K562 (cell line): Measurements from ENCODE around the gene MED13L.

Source experiments
- EZH2 ChIP-seq: IDR thresholded peaks from 2 replicates; pipeline ENCODE4 v1.6.1; 2012; ENCODE audit warnings: low read depth, mild to moderate bottlenecking, inconsistent platforms, low read length, borderline replicate concordance
- SP2 ChIP-seq: IDR thresholded peaks from 2 replicates; pipeline ENCODE4 v1.6.1; 2011; ENCODE audit warnings: mild to moderate bottlenecking, low read depth, low read length, moderate library complexity; ENCODE audit not compliant: poor library complexity, severe bottlenecking; ENCODE audit errors: extremely low read depth

DNA sequence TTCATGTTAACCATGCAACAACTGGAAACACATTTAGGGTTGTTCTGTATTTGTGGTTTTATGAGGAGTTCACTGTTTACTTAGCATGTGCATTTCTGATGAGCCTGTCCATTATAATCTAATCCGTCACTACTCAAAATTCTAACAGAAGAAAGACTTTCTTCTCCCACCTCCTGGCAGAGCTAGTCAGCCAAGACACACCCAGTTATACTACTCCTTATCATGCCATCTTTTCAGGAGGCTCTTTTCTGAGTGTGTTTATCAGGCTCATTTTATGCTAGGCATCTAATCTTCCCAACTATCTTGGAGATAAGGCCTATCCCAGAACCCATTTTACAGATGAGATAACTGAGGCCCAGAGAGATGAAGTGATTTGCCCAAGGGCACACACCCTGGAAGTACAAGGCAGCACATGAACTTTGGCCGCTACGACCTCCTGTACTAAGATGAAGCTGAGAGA lies 10.4 kb upstream of the MED13L start:
- TF ChIP-seq EZH2, result no peak
- TF ChIP-seq SP2, result no peak
